ENCODE results near the gene AUNIP. TPM values are rescaled to one million over a fixed set of nuclear protein-coding genes. Genes with fewer than 3 reads are reported as not detected.

The AUNIP gene
- total RNA-seq, 1 experiment from 2014 or later: 16.1 TPM

DNA sequence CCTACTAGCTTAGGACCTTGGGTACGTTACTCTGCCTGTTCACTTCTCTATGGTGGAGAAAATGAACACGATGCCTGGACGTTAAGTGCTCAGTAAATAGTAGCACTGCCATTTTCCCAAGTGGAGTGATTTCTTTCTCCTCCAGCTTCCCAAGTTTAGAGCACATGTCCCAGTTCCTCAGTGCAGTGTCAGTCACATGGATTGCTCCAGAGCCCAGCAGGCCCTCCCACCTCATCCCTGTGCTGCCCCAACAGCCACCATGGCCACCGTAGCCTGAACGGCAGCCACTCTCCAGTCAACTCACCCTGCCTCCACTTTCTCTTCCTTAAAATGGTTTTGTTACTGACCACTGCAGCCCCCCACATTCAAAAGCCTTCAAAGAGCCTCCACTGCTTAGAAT lies 38.5 kb upstream of the AUNIP start (continued):
- TF ChIP-seq MAX (CRISPR knock-in tag; IDR thresholded peaks at IDR 0.05): no peak
- TF ChIP-seq JUN (CRISPR knock-in tag; IDR thresholded peaks at IDR 0.05): no peak
- no peak for TF ChIP-seq NFE2L1 (CRISPR knock-in tag; IDR thresholded peaks at IDR 0.05)
- TF ChIP-seq ZNF425 (CRISPR knock-in tag; conservative IDR thresholded peaks at IDR 0.05): no peak
- TF ChIP-seq FOXK1 (CRISPR knock-in tag; IDR thresholded peaks at IDR 0.05): no peak
- no peak for TF ChIP-seq ERG (CRISPR knock-in tag; IDR thresholded peaks at IDR 0.05)
- no peak for TF ChIP-seq ZNF671 (CRISPR knock-in tag; IDR thresholded peaks at IDR 0.05)
- TF ChIP-seq USF1 (CRISPR knock-in tag; IDR thresholded peaks at IDR 0.05): no peak
- no peak for TF ChIP-seq GABPB1 (CRISPR knock-in tag; IDR thresholded peaks at IDR 0.05)
- no peak for TF ChIP-seq NFYB (CRISPR knock-in tag; conservative IDR thresholded peaks at IDR 0.05; ENCODE audit: low read depth)
- TF ChIP-seq KAT7 (CRISPR knock-in tag; IDR thresholded peaks at IDR 0.05; ENCODE audit: borderline replicate concordance): no peak

- no peaks in the 10 kb centered on the region for H3K9me3 Mint-ChIP-seq
- peaks cover 16% of the 10 kb centered on the region for H3K4me1 Mint-ChIP-seq
- DNase-seq (ENCODE audit: low spot score): no peak
- H3K27ac Mint-ChIP-seq: peak overlapping the region; percentile 40; the same call in 1 of the 2 replicates
- H3K27me3 Mint-ChIP-seq (ENCODE audit: low read depth): no peaks in the 10 kb centered on the region
- H3K36me3 Mint-ChIP-seq: peaks cover 31% of the 10 kb centered on the region
- ChIA-PET POLR2A (interaction anchor here (0.7 kb wide), 1 partner anchor 48 kb away, joined by 4 read pairs; no protein-coding TSS in a partner anchor), CTCF (interaction anchor here (0.7 to 5.3 kb wide), 46 partner anchors 8 to 187 kb away, joined by 3 to 112 read pairs (median 8); partner anchors contain the start of genes EXTL1, PAFAH2, PAQR7 and SELENON)
- no peak for ATAC-seq
- H3K4me3 Mint-ChIP-seq: no peak overlapping the region
- TF ChIP-seq AFF4 (CRISPR knock-in tag; IDR thresholded peaks at IDR 0.05; ENCODE audit: borderline replicate concordance) (no peak), TEAD4 (CRISPR knock-in tag; IDR thresholded peaks at IDR 0.05) (no peak), GTF2I (CRISPR knock-in tag; conservative IDR thresholded peaks at IDR 0.05) (no peak), EMX1 (CRISPR knock-in tag; IDR thresholded peaks at IDR 0.05) (no peak), RORB (CRISPR knock-in tag; IDR thresholded peaks at IDR 0.05) (no peak), NR2C2 (CRISPR knock-in tag; IDR thresholded peaks at IDR 0.05) (no peak), NR1H2 (CRISPR knock-in tag; IDR thresholded peaks at IDR 0.05) (no peak), CDX4 (CRISPR knock-in tag; IDR thresholded peaks at IDR 0.05; ENCODE audit: borderline replicate concordance) (no peak), FOXP4 (CRISPR knock-in tag; IDR thresholded peaks at IDR 0.05) (no peak), MAX (CRISPR knock-in tag; IDR thresholded peaks at IDR 0.05) (no peak), ZNF219 (CRISPR knock-in tag; IDR thresholded peaks at IDR 0.05; ENCODE audit: borderline replicate concordance) (no peak), GABPB1 (CRISPR knock-in tag; IDR thresholded peaks at IDR 0.05) (no peak), ZBTB21 (CRISPR knock-in tag; IDR thresholded peaks at IDR 0.05; ENCODE audit: borderline replicate concordance) (no peak), ZNF317 (CRISPR knock-in tag; IDR thresholded peaks at IDR 0.05; ENCODE audit: borderline replicate concordance, low read depth) (no peak), JUN (CRISPR knock-in tag; IDR thresholded peaks at IDR 0.05) (no peak), ZNF263 (CRISPR knock-in tag; IDR thresholded peaks at IDR 0.05; ENCODE audit: low read depth) (no peak), HMGA2 (CRISPR knock-in tag; IDR thresholded peaks at IDR 0.05) (no peak)
Observed at GRCh38 chr1:25896266-25896665, 37.0 kb upstream of the AUNIP start.

Measured in WTC11 (cell line).